Endothelial cell of umbilical vein (primary cell): Measurements from ENCODE around the gene CLCN2. TPM values are rescaled to one million over a fixed set of nuclear protein-coding genes. Genes with fewer than 3 reads are reported as not detected.

Experiments
- BruUV-seq: library from RNA; stranded (reverse); fragments of 400-500 nt; replicated peaks from 2 replicates; lab custom pipeline; 2021; lab: Mats Ljungman, UMichigan
- CTCF ChIA-PET: fragments of 300-600, 350-600 bp; sonication (Branson Sonifier 250); formaldehyde crosslinking; loops from one replicate; lab custom pipeline; 2021; ENCODE audit warnings: antibody characterized with exemption, inconsistent platforms; lab: Charles Lee
- POLR2A ChIA-PET: fragments of 300-600, 350-600 bp; sonication (Branson Sonifier 250); formaldehyde crosslinking; loops from one replicate; lab custom pipeline; 2021; ENCODE audit warnings: antibody characterized with exemption, inconsistent platforms; lab: Charles Lee
- DNase-seq: peaks from one replicate; pipeline ENCODE4 v3.0.0-alpha.2; 2011; ENCODE audit warnings: low read depth, low spot score
- FAIRE-seq: peaks from 2 replicates; lab custom pipeline; 2011; peaks lifted over from hg19 to GRCh38; lab: Jason Lieb, UNC
- H2AFZ ChIP-seq: 2 replicates; pipeline ENCODE4 v1.6.0; 2012; ENCODE audit warnings: low read depth, low read length, control low read depth, inconsistent platforms
- H3K27ac ChIP-seq: 2 replicates; pipeline ENCODE4 v1.5.1; 2011; ENCODE audit warnings: low read depth, mild to moderate bottlenecking, control low read depth, low read length, moderate library complexity; ENCODE audit not compliant: insufficient read depth
- H3K27me3 ChIP-seq, 2 experiments: 2 replicates each; pipeline versions ENCODE4 v1.6.0 to v1.6.1; 2011; ENCODE audit warnings: low read length in 2 of 2, mixed read lengths in 1 of 2; ENCODE audit not compliant: control insufficient read depth in 2 of 2, insufficient read depth in 2 of 2
- H3K36me3 ChIP-seq, 2 experiments: 2 replicates in 1 of 2; 3 replicates in 1 of 2; pipeline ENCODE4 v1.5.1; 2011; ENCODE audit warnings: low read length in 2 of 2, mild to moderate bottlenecking in 1 of 2, moderate library complexity in 1 of 2; ENCODE audit not compliant: control insufficient read depth in 2 of 2, insufficient read depth in 2 of 2; ENCODE audit errors: extremely low read depth in 1 of 2
- H3K4me1 ChIP-seq: 3 replicates; pipeline ENCODE4 v1.5.1; 2011; ENCODE audit warnings: mild to moderate bottlenecking, low read length; ENCODE audit not compliant: control insufficient read depth, insufficient read depth; ENCODE audit errors: extremely low read depth
- H3K4me2 ChIP-seq: 2 replicates; pipeline ENCODE4 v1.6.1; 2011; ENCODE audit warnings: low read length, control low read depth, mixed read lengths; ENCODE audit not compliant: insufficient read depth
- H3K4me3 ChIP-seq, 3 experiments: fragments of 200-600 bp in 1 of 3; sonication (generic), shearing (Covaris generic) in 1 of 3; replicated peaks in 1 of 3; 2 replicates each; pipeline ENCODE4 v1.5.1; 2011 to 2016; ENCODE audit warnings: control low read depth in 3 of 3, low read length in 3 of 3, mild to moderate bottlenecking in 2 of 3, inconsistent platforms in 1 of 3, low read depth in 1 of 3, moderate library complexity in 1 of 3; ENCODE audit not compliant: insufficient read depth in 1 of 3
- H3K79me2 ChIP-seq: 2 replicates; pipeline ENCODE4 v1.6.0; 2012; ENCODE audit warnings: low read length, inconsistent platforms; ENCODE audit not compliant: control insufficient read depth, insufficient read depth
- H3K9ac ChIP-seq: replicated peaks from 2 replicates; pipeline ENCODE3; 2011; ENCODE audit warnings: low read length, control low read depth; ENCODE audit not compliant: insufficient read depth; ENCODE audit errors: extremely low read depth
- H3K9me1 ChIP-seq: replicated peaks from 3 replicates; pipeline ENCODE4 v1.6.0; 2011; ENCODE audit warnings: mild to moderate bottlenecking, low read length; ENCODE audit not compliant: control insufficient read depth, insufficient read depth; ENCODE audit errors: extremely low read depth
- H3K9me3 ChIP-seq: replicated peaks from 2 replicates; pipeline ENCODE4 v1.5.1; 2012; ENCODE audit warnings: low read length, inconsistent platforms; ENCODE audit not compliant: control insufficient read depth, insufficient read depth
- H4K20me1 ChIP-seq: replicated peaks from 2 replicates; pipeline ENCODE3; 2011; ENCODE audit warnings: mild to moderate bottlenecking, low read length; ENCODE audit not compliant: control insufficient read depth, insufficient read depth; ENCODE audit errors: extremely low read depth
- CTCF ChIP-seq, 2 donors: IDR thresholded peaks; 1 replicate in 1 of 2; 2 replicates in 1 of 2; pipeline ENCODE4 v1.5.1; 2011; ENCODE audit warnings: low read length in 2 of 2, mild to moderate bottlenecking in 2 of 2, moderate library complexity in 2 of 2, control low read depth in 1 of 2, inconsistent platforms in 1 of 2, low read depth in 1 of 2; ENCODE audit not compliant: insufficient read depth in 1 of 2; ENCODE audit errors: extremely low read depth in 1 of 2
- EZH2 ChIP-seq: IDR thresholded peaks from 2 replicates; pipeline ENCODE4 v1.6.1; 2012; ENCODE audit warnings: borderline replicate concordance, low read depth, mild to moderate bottlenecking, moderate library complexity, low read length, inconsistent platforms; ENCODE audit not compliant: severe bottlenecking
- FOS ChIP-seq: IDR thresholded peaks from 2 replicates; pipeline ENCODE4 v1.6.1; 2011; ENCODE audit warnings: mild to moderate bottlenecking, low read length, moderate library complexity, borderline replicate concordance; ENCODE audit not compliant: insufficient read depth
- GATA2 ChIP-seq: IDR thresholded peaks from 2 replicates; pipeline ENCODE4 v1.7.0; 2011; ENCODE audit warnings: low read depth, mild to moderate bottlenecking, moderate library complexity, mixed read lengths, low read length; ENCODE audit not compliant: insufficient read length, insufficient read depth
- JUN ChIP-seq: IDR thresholded peaks from 2 replicates; pipeline ENCODE4 v1.6.1; 2011; ENCODE audit warnings: borderline replicate concordance, low read depth; ENCODE audit not compliant: insufficient read length, insufficient read depth
- MYC ChIP-seq: IDR thresholded peaks from one replicate; pipeline ENCODE4 v1.6.1; 2011; ENCODE audit warnings: mild to moderate bottlenecking, low read depth, low read length
- POLR2A ChIP-seq: IDR thresholded peaks from 2 replicates; pipeline ENCODE4 v1.6.1; 2012; ENCODE audit warnings: low read depth, mild to moderate bottlenecking, control low read depth, low read length
- POLR2AphosphoS5 ChIP-seq: IDR thresholded peaks from 2 replicates; pipeline ENCODE4 v1.6.1; 2012; ENCODE audit warnings: low read depth, mild to moderate bottlenecking, control low read depth, low read length, moderate library complexity; ENCODE audit not compliant: insufficient read depth
- dilution Hi-C: fragments of 300-500 bp; cut with MboI; formaldehyde crosslinking; loops from one replicate; pipeline ENCODE4 v1.15.0; 2019; ENCODE audit warnings: low sequenced_read_pairs; ENCODE audit not compliant: extremely low pct_ligation_motif_present
- intact Hi-C: fragments of 100-400 bp; cut with micrococcal nuclease; formaldehyde crosslinking; loops from one replicate; pipeline ENCODE4 v1.10.0; 2022
- polyA plus RNA-seq, 4 experiments: library from polyadenylated mRNA; depleted of rRNA in 3 of 4; stranded (reverse) in 3 of 4; unstranded in 1 of 4; fragments of >200 nt; gene quantifications; 2 replicates each; pipeline versions ENCODE4 v1.2.1 to v1.2.3, GENCODE V29; 2011 to 2012; ENCODE audit warnings: missing spikeins in 1 of 4
- total RNA-seq: library from RNA; stranded (reverse); gene quantifications from 2 replicates; pipeline ENCODE4 v1.2.3, GENCODE V29; 2021
- TF ChIP-seq, protein P1 (sequence below): IDR thresholded peaks from 2 replicates; pipeline ENCODE4 v1.6.1; 2011; ENCODE audit not compliant: insufficient read depth, insufficient read length

The CLCN2 gene
- total and polyA plus RNA-seq, 2 donors (not counting 3 experiments of a cell fraction or from before 2014, with no cell fraction given): 3.5 to 6.5 TPM

DNA sequence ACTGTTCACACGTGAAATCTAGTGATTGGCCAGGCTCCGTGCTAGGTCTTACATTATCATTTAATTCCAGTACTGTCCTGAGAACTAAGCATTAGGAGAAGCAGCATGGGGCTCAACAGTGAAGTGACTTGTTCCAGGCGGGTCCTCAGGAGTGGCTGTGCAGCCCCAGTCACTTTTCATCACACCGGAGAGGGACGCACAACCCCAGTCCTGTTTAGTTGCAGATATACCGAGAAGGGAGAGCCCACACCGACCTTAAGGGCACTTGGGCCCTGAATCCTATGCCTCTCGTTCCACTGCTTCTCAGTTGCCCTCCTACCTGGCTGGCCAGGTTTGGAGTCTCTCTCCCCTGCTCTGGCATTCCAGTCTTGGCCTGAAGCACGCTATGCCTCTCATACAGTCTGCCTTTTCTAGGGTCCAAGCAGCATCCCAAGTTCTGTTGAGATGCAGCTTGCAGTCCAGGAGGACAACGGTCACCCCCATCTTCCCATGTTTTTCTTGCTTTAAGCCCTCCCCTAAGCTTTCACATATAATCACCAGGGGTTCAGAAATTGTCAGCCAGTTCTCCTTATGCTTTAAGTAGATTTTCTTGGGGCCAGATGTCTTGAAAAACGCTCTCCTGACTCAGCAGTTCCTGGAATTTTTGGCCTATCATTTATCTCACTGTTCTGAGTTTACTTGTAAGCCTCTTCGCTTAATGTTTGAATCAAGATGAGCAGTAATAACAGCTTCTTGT lies 13.9 kb downstream of the CLCN2 start:
- intact Hi-C loops (no loop called here), dilution Hi-C loops (no loop called here)
- no peak for TF ChIP-seq POLR2AphosphoS5
- TF ChIP-seq, protein P1, sequence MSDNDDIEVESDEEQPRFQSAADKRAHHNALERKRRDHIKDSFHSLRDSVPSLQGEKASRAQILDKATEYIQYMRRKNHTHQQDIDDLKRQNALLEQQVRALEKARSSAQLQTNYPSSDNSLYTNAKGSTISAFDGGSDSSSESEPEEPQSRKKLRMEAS: no peak
- TF ChIP-seq MYC: no peak
- no peak for TF ChIP-seq FOS
- no peak for TF ChIP-seq EZH2
- no peak for TF ChIP-seq GATA2
- no peak for TF ChIP-seq CTCF (IDR thresholded peaks at IDR 0.05; ENCODE audit: extremely low read depth in 1 of 2, insufficient read depth in 1 of 2, low read depth in 1 of 2, low read length in 2 of 2)
- TF ChIP-seq JUN: no peak
- TF ChIP-seq POLR2A: no peak
- Histone ChIP-seq H3K27ac (no peak overlapping the region), H3K27me3 (no peaks in the 10 kb centered on the region), H3K4me3 (no peak overlapping the region), H2AFZ (no peak overlapping the region), H3K9me3 (no peaks in the 10 kb centered on the region), H3K4me1 (no peaks in the 10 kb centered on the region), H3K4me2 (no peak overlapping the region), H3K79me2 (no peaks in the 10 kb centered on the region), H3K9me1 (no peaks in the 10 kb centered on the region), H3K9ac (no peak overlapping the region), H3K36me3 (peaks cover 6 to 22% of the 10 kb centered on the region in 2 experiments), H4K20me1 (no peaks in the 10 kb centered on the region)
- ChIA-PET CTCF (interaction anchor here (1.0 to 1.4 kb wide), 2 partner anchors 9 to 24 kb away, joined by 3 to 5 read pairs; no protein-coding TSS in a partner anchor), POLR2A (no interaction called here)
- DNase-seq (no peak), FAIRE-seq (no peak)
- BruUV-seq: no TSS peak
